WI38 (cell line): ENCODE data around the gene DDX17.

Experiments
- H3K4me3 ChIP-seq: 2 replicates; pipeline ENCODE4 v1.5.1; 2011; ENCODE audit warnings: low read depth, mild to moderate bottlenecking, control low read depth, low read length
- CTCF ChIP-seq: IDR thresholded peaks from 2 replicates; pipeline ENCODE4 v1.5.1; 2012; ENCODE audit warnings: low read depth, mild to moderate bottlenecking, control low read depth, low read length

Gene DDX17

GRCh38 chr22:38437416-38437815, 68.7 kb downstream of the DDX17 start:
- no peak for TF ChIP-seq CTCF
- H3K4me3 ChIP-seq: no peak overlapping the region

DNA sequence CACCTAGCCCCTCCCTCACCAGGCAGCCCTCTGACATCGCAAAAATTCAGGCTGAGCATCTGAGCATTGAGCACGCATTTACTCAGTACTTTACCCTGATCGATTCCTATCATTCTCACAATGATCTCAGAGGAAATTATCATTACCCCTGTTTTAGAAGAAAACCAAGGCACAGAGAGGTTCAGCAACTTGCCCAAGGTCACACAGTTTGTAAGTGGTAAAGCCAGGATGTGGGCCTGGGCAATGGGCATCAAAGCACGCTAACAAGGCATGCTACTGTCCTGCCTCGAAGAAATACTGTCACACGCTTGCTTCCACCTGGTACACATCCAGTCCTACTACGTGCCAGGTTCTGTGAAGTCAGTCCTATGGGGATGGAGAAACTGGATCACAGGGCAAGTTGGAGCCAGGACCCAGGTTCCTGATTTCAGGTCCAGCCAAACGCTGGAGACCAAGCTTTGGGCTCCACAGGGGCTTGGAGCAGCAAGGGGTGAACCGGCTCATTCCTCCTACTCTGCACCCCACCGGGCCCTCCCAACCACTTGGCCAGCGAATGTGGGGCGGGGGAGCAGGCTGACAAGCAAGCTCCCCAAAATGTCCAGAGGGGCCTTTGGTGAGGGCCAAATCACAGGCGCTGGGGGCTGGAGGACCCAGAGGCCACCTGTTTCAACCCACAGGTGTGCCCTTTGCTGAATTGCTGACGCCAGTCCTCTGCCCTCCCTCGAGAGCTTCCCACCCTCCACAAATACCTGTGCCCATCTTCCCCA, 69.3 kb downstream of the DDX17 start:
- TF ChIP-seq CTCF: no peak
- H3K4me3 ChIP-seq: no peak overlapping the region

GRCh38 chr22:38435965-38436364, 70.1 kb downstream of the DDX17 start:
- TF ChIP-seq CTCF: no peak

DNA sequence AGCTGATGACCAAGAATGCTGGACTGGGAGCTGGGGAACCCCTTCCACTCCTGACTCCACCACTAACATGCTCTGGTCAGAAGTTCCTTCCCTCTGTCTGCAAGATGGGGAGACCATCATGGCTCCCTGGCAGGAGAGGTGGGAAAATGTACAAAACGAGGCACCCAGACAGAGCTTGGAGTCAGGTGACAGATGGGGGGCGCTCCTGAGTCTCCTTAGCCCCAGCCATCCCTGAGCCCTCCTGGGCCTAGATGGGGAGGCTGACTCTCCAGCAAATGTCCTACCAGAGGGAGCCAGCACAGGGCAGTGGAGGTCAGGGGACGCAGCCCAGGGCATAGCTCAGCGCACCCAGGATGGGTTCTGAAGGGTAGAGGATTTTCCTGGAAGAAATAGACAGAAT, 71.1 kb downstream of the DDX17 start:
- H3K4me3 ChIP-seq: no peak overlapping the region
- no peak for TF ChIP-seq CTCF

More at GRCh38 chr22:38435965-38436364, 70.1 kb downstream of the DDX17 start:
- H3K4me3 ChIP-seq: no peak overlapping the region

GRCh38 chr22:38433871-38434270, 72.2 kb downstream of the DDX17 start:
- no peak for TF ChIP-seq CTCF
- no peak overlapping the region for H3K4me3 ChIP-seq
